COLO829 (cell line): ENCODE measurements around the gene ACAD8.

Experiments used
- DNase-seq: peaks from one replicate; pipeline ENCODE4 v3.0.0; 2012; ENCODE audit warnings: low spot score

The ACAD8 gene

DNA sequence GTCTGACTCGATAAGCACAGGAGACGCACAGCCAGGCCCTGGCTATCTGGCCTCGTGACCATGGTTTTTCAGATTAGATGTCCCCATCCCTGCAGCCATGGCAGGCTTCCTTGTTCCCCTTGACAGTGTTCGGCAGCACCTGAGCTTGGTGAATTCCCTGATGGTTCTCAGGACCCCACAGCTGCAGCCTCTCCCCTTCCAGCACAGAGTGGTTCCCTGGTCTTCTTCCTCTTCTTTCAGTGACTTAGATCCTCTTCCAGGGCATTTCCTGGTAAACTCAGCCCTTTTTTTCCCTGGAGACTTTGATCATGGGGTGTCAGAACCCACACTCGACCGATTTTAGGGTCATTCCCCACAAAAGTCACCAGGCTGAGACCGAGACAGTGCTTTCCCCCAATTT, 37.3 kb downstream of the ACAD8 start:
- DNase-seq, result no peak

DNA sequence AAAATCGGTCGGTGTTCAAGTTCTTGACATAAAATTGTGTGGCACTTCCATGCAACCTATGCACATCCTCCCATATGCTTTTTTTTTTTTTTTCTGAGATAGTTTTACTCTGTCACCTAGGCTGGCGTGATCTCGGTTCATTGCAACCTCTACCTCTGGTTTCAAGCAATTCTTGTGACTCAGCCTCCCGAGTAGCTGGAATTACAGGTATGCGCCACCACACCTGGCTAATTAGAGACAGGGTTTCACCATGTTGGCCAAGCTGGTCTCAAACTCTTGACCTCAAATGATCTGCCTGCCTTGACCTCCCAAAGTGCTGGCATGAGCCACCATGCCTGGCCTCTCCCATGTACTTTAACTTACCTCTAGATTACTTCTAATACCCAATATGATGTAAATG, 37.8 kb downstream of the ACAD8 start:
- DNase-seq, result no peak

DNA sequence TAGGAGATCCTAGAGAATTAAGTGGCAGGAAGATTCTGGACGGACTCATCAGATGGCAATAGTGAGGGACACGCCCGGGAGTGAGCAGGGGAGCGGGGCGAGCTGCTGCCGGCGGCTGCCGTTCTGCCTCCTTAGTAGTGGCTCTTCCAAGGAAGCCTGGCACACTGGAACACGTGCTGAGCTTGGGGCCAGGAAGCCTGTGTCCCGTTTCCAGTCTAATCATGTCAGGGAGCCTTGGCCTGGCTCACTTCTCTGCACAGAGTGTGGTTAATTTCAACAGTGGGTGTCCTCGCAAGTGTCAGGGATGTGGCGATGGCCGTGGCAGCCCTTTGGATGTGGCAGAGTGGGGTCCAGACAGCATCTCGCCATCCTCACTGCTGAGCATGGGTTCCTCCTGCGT, 39.3 kb downstream of the ACAD8 start:
- DNase-seq, result no peak

DNA sequence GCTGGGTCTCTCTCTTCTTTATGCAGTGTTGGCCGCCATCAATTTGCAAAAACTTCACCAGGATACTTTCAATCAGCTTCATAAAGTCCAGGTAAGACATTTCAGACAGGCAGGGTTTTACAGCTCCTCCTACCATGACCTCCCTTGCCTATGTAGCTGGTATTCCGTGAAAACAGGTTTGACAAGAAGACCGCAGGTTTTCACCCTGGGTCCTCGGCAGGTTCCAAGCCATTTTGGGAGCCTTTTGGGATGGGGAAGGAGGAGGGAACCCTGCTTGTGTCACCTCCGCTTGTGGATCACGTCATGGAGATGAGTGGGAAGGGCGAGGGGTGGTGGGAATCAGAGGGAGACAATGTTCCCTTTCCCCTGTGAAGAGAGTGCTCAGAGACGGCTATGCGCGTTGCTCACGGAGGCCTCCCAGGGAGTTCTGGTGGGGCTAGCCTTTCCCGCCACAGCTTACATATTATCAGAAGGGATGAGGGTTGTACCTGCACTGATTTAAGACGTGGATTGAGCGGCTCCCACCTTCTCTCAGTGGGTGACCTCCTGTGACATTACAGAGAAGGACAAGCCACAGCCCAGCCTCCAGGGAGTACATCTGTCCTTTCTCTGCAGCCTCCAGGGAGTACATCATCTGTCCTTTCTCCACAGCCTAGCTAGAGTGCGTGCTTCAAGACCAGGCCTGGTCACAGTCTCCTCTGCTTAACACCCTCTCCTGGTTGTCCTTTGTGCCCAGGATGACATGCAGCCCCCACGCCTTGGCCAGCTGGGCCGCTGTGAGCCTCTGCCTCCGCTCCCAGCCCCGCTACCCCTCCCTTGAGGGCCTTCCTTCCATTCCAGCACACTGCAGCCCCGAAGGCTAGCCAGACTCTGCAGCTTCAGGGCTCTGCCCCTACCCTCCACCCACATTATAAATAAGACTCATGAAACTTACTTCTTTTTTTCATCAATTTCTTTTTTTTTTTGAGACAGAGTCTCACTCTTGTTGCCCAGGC, 40.0 kb downstream of the ACAD8 start:
- DNase-seq, result no peak

DNA sequence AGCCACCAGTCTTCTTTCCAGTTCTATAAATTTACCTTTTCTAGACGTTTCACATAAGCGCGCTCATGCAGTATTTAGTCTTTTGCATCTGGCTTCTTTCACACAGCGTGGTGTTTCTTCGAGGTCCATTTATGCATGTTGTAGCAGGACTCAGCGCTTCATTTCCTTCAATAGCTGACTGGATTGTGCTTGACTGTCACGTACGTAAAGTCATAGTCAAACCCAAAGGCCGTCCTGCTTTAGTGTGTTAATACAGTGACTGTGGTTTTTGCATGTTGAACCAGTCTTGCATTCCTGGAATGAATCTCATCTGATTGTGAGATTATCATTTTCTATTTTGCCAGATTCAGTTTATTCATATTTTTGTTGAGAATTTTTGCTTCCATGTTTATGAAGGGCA, 41.3 kb downstream of the ACAD8 start:
- DNase-seq, result no peak

DNA sequence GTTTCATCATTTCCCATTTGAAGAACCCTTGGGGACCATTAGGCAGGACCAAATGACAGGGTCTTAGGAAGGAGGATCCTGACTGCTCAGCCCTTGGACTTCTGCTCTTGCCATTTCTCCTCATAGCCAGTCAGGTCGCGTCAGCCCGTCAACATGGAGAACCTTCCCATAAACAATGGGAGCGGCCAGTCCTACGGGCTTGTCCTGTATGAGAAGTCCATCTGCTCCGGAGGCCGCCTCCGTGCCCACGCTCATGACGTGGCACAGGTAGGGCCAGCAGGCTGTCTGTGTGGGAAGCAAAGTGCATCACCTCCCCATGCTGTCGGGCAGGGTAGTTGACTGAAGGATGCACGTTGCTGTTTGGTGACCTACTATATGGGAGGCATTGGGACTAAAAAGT, 58.9 kb downstream of the ACAD8 start:
- no peak for DNase-seq

DNA sequence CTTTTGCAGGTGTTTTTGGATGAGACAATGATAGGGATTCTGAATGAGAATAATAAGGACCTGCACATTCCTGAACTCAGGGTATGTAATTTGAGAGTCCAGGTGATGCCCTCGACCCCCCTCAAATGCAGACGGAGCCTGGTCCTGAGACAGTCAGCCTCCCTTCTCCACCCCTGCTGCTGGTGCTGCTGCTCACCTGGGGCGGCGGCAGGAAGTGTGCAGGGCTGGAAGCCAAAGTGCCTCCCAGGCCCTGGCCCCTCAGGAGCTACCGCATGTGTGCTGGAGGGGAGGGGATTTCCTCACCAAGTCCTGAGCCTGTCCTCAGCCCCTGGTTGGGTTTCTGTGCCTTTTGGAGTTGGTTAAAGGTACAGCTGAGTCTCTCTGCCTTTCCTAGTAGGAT, 59.4 kb downstream of the ACAD8 start:
- DNase-seq, result no peak

DNA sequence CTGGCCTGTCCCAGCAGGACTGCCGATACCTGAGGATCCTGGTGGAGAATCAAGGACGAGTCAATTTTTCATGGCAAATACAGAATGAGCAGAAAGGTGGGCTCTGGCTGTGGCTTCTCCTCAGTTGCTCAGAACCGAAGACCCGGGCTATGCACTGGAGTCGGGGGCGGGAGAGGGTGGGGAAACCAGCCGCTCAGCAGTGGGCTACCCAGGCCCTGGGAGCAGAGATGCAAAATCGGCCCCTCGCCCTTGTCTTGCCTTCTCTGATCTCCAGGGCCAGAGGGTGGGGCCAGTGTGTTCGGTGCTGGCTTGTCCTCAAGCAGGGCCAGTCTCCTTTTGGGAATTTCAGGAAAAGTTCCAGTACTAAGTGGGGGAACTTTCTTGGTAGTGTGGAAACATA, 60.0 kb downstream of the ACAD8 start:
- DNase-seq, result no peak

DNA sequence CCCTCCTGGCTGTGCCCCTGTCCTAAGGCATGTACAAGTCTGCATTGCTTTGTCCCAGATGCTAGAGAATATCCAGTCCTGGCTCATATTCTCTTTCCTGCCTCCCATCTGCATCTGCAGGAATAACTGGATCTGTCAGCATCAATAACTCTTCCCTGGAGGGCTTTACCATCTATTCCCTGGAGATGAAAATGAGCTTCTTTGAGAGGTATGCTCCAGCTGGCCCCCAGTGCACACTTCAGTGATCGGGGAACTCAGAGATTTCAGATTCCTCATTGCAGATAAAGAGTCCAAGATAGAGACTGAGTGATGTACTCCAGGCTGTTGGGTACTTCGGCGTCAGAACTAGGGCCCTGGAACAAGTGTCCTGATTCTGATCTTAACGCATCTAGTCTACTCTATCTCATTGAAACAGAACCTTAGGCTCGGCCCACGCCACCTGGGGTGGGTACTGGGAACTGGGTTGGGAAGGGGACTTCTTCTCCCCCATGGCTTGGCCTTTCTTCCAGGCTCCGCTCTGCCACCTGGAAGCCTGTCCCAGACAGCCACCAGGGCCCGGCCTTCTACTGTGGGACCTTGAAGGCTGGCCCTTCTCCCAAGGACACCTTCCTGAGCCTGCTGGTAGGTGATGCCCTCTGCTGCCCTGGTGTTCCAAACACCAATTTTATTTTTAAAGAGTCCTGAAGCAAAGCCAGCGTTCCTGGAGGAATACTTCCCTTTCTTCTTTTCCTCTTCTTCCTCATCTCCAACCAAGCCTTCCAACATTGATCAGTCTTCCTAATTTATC, 60.6 kb downstream of the ACAD8 start:
- DNase-seq, result no peak
